Muscle layer of colon (tissue), 2 donors: Measurements from ENCODE around the gene MAP2K2.

Experiments
- H3K27ac ChIP-seq: one replicate; pipeline ENCODE4 v1.7.0; 2013; ENCODE audit warnings: low read depth, mild to moderate bottlenecking, low read length, moderate library complexity
- H3K27me3 ChIP-seq, 2 donors: one replicate each; pipeline ENCODE4 v1.7.0; 2013; ENCODE audit warnings: low read length in 2 of 2, mild to moderate bottlenecking in 2 of 2; ENCODE audit not compliant: insufficient read depth in 2 of 2, control insufficient read depth in 1 of 2
- H3K36me3 ChIP-seq: one replicate; pipeline ENCODE4 v1.7.0; 2013; ENCODE audit warnings: mild to moderate bottlenecking, low read length; ENCODE audit not compliant: insufficient read depth
- H3K4me1 ChIP-seq: one replicate; pipeline ENCODE4 v1.7.0; 2013; ENCODE audit warnings: mild to moderate bottlenecking, low read length; ENCODE audit not compliant: insufficient read depth
- H3K4me3 ChIP-seq, 2 donors: one replicate each; pipeline ENCODE4 v1.7.0; 2013; ENCODE audit warnings: low read length in 2 of 2, low read depth in 1 of 2, mild to moderate bottlenecking in 1 of 2, moderate library complexity in 1 of 2
- H3K9ac ChIP-seq: one replicate; pipeline ENCODE4 v1.7.0; 2013; ENCODE audit warnings: low read length
- H3K9me3 ChIP-seq: one replicate; pipeline ENCODE4 v1.7.0; 2013; ENCODE audit warnings: mild to moderate bottlenecking, low read length
- donor health status: abdominal sarcoma.
- donor health status: Adenocarcinoma of cecum.

Gene MAP2K2

DNA sequence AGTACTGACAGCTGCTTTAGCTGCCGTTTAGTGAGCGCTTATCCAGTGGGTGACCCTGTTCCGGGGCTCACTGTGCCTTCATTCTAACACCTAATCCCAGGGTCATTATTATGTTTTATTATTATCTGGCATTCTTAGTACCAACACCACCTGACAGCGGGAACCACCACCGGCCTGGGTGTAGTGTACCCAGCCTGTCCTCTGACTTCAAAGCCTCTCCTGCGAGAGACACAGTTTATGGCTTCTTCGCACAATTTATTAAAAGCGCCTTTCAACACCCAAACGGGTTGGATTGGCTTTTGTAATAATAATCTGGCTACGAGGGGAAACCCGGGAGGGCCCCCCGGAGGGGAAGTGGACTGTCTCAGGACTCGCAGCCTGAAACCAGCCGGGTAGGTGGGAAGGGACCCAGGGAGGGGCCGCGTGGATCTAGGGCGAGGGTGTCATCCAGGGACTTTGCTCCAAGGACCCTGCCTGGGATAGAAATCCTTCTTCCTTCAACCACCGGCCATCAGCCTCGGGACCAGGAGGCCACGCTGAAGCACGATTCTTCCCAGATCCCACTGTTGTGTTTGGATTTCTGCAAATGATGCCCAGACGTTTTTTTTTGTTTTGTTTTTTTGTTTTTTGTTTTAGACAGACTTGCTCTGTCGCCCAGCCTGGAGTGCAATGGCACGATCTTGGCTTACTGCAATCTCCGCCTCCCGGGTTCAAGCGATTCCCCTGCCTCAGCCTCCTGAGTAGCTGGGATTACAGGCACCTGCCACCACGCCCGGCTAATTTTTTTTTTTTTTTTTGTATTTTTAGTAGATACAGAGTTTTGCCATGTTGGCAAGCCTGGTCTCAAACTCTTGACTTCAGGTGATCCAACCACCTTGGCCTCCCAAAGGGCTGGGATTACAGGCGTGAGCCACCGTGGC, 55.6 kb downstream of the MAP2K2 start:
- Histone ChIP-seq H3K36me3 (no peaks in the 10 kb centered on the region), H3K27ac (peak overlapping the region; percentile 97), H3K9me3 (no peaks in the 10 kb centered on the region), H3K4me3 (peak overlapping the region; percentile 61 to 91), H3K4me1 (peaks cover 12% of the 10 kb centered on the region), H3K9ac (peak overlapping the region; percentile 44), H3K27me3 (no peaks in the 10 kb centered on the region)

DNA sequence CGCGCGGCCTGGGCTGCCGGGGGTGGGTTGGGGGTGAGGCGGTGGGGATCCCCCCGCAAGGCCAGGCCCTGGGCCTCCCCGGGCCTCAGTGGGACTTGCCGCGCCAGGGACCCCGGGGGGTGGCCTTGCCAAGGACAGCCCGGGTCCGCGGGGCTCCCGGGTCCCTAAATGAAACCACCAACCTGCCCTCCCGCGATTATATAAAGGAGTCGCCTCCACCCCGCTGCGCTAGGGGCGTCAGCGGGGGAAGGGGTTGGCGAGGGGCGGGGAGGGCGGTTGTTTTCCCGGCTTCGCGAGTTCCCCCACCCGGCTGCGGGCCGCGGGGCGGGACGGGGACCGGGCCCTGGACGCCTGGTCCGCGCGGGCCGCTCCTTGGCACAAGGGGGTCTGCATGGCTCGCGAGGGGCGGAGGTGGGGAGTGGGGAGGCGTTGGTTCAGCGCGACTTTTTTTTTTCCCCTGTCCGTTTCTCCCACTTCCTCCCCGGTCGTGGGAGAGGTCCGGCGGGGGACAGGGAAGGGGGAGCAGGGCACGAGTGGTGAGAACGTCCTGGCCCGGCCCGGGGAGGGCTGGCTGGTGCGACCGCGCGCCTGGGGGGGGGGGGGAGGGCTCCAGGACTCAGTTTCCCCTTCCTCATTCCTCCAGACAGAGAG, 56.4 kb downstream of the MAP2K2 start:
- H3K27ac ChIP-seq = peak overlapping the region; percentile 97
- no peaks in the 10 kb centered on the region for H3K27me3 ChIP-seq
- H3K9ac ChIP-seq = peak overlapping the region; percentile 44
- H3K4me3 ChIP-seq = peak overlapping the region; percentile 61 to 91
- H3K4me1 ChIP-seq = peaks cover 20% of the 10 kb centered on the region
- H3K9me3 ChIP-seq = no peaks in the 10 kb centered on the region
- no peaks in the 10 kb centered on the region for H3K36me3 ChIP-seq

DNA sequence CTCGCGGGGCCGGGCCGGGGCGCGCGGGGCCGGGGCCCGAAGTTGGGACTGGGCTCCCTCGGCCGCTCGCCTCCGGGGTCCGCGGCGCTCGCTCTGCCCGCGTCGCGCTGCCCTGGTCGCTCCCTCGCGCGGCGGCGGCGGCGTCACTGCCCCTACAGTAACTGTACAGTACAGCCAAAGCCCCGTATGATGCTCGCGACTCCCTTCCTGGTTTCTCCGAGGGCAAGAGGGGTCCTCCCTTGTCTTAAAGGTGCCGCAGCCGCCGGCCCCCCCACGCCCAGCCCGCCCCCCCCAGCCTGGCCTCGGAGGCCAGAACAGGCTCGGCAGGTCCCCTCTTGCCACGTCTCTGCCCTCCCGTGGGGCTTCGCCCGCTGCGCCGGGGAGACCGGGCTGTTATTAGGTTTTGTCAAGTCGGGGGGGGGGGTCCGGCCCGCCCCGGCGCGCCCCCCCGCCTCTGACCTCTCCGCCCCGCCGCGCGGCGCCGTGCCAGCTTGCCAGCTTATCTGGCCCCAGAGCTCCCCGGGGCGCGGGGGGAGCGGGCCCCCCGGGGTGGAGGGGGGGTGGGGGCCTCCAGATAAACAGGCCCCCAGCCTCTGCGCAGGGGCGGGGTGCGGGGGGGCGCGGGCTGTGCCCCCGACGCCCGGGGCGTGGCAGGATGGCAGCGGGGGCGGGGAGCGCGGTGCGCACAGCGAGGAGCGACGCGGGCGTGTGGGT, 57.1 kb downstream of the MAP2K2 start, which contains the start of gene ZBTB7A:
ZBTB7A (minus strand) TSS at position 218 of the 714 bp plus-strand sequence. CDS start 11,667 bp downstream, outside the sequence.
- Histone ChIP-seq H3K4me3 (peak within 1 kb of the TSS; percentile 61 to 93), H3K9me3 (no peaks in the 10 kb centered on the region), H3K27ac (peak within 1 kb of the TSS; percentile 97), H3K4me1 (peaks cover 27% of the 10 kb centered on the region), H3K36me3 (no peaks in the 10 kb centered on the region), H3K9ac (peak within 1 kb of the TSS; percentile 44), H3K27me3 (no peaks in the 10 kb centered on the region)

DNA sequence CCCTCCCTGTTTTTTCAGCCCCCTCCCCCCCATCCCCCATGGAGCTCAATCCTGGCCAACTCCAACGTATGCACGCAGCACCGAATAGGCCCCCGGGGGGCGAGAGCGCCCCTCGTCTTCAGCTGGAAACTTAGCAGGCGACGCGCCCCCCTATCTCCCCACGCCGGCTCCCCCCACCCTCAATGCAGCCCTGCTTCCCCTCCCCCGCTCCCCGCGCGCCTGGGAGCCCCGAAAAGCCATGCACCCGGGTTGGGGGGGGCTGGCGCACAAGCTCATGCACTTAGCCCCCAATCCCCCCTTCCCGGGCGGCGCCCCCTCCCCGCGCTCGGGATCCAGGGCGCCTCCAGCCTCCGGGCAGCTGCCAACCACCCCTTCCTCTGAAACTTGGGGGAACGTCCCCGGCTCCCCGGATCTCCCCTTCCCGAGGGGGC, 57.7 kb downstream of the MAP2K2 start:
- no peaks in the 10 kb centered on the region for H3K9me3 ChIP-seq
- no peaks in the 10 kb centered on the region for H3K36me3 ChIP-seq
- no peak overlapping the region for H3K9ac ChIP-seq
- H3K4me1 ChIP-seq = peaks cover 33% of the 10 kb centered on the region
- no peaks in the 10 kb centered on the region for H3K27me3 ChIP-seq
- peak overlapping the region; percentile 97 for H3K27ac ChIP-seq
- H3K4me3 ChIP-seq = peak overlapping the region; percentile 56 to 93

DNA sequence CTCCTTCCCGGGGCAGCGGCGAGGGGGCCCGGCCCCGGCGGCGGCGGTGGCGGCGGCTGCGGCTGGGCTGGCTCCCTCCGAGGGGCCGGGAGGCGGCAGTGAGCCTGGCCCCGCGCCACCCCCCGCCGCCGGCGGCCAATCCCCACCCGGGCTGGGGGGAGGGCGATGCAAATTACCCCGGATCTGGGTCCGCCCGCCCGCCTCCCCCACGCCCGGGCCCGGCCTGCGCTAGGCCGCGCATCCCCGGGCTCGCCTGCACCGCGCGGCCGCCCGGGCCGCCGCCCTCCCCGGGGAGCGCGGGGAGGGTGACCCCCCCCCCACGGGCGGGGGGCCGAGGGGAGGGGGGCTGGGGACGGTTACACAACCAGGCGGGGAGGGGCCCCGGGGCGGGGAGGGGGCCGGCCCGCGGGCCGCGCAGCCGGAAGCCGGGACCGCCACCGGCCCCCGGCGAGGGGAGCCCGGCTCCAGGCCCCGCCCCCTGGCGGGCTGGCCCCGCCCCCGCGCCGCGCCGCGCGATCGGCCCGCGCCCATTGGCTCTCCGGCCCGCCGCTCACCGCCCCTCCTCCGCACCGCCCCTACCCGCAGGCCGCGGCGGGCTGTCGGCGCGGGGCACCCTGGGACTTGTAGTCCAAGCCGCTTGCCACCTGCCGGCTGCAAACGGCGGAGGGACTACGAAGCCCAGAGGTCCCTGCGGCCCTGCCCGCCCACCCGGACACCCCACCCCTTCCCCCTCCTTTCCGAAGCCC, 58.3 kb downstream of the MAP2K2 start:
- Histone ChIP-seq H3K27ac (no peak overlapping the region), H3K27me3 (no peaks in the 10 kb centered on the region), H3K9me3 (no peaks in the 10 kb centered on the region), H3K4me3 (peak overlapping the region in 1 of 2 donors; percentile 51), H3K4me1 (peaks cover 39% of the 10 kb centered on the region), H3K9ac (no peak overlapping the region), H3K36me3 (no peaks in the 10 kb centered on the region)

DNA sequence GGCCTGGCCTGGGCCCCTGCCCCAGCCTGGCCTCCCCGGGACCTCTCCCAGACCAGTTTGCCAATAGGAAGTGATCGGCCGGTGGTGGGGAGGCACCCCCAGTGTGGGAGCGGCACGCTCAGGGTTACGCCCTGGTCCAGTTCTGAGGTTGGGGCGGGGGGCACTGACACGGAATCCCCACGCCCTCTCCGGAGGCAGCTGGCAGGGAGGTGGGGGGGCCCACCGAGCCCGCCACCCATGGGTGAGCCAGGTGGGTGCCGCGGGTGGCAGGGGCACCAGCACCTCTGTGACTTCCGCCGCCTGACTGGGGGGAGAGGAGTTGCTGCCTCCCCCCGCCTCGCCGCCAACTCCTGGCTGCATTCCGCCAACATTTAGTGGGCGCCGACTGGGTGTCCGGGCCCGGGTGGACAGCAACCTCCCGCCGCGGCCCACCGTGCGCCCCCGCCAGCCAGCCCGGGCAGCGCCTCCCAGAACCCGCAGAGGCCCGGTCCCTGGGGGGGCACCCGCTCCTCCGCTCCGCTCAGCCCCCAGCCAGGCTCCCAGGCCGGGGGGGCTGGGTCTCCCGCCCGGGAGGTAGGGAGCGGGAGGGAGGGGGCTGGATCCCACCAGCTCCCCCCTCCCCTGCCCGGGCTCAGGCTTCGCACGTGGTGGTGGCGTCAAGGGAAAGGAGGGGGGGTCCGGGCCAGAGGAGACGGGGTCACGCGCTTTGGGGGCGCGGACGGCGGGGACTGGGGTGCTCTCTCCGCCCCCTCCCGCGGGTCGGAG, 59.2 kb downstream of the MAP2K2 start:
- H3K4me1 ChIP-seq = peaks cover 48% of the 10 kb centered on the region
- no peaks in the 10 kb centered on the region for H3K36me3 ChIP-seq
- no peaks in the 10 kb centered on the region for H3K27me3 ChIP-seq
- peak overlapping the region; percentile 51 to 64 for H3K4me3 ChIP-seq
- peak overlapping the region; percentile 99 for H3K27ac ChIP-seq
- no peaks in the 10 kb centered on the region for H3K9me3 ChIP-seq
- H3K9ac ChIP-seq = peak overlapping the region; percentile 76

DNA sequence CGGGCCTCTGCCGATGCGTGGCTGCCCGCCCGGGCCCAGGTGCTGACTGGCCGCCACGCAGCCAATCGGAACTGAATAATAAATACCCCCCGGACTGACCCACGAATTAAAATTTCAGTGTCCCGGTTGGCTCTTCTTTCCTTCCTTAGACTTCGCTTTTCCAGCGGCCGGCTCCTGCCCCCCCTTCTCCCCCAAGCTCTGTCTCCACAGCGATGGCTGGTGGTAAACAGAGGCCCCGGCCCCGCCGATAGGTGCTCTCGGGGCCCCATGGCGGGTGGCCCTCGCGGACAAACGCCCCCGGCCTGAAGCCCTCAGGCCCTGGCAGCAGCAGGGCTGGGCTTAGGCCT, 59.8 kb downstream of the MAP2K2 start:
- peak overlapping the region; percentile 76 for H3K9ac ChIP-seq
- H3K9me3 ChIP-seq = no peaks in the 10 kb centered on the region
- peak overlapping the region; percentile 99 for H3K27ac ChIP-seq
- H3K36me3 ChIP-seq = no peaks in the 10 kb centered on the region
- H3K4me1 ChIP-seq = peaks cover 54% of the 10 kb centered on the region
- H3K27me3 ChIP-seq = no peaks in the 10 kb centered on the region
- H3K4me3 ChIP-seq = peak overlapping the region; percentile 51 to 64

DNA sequence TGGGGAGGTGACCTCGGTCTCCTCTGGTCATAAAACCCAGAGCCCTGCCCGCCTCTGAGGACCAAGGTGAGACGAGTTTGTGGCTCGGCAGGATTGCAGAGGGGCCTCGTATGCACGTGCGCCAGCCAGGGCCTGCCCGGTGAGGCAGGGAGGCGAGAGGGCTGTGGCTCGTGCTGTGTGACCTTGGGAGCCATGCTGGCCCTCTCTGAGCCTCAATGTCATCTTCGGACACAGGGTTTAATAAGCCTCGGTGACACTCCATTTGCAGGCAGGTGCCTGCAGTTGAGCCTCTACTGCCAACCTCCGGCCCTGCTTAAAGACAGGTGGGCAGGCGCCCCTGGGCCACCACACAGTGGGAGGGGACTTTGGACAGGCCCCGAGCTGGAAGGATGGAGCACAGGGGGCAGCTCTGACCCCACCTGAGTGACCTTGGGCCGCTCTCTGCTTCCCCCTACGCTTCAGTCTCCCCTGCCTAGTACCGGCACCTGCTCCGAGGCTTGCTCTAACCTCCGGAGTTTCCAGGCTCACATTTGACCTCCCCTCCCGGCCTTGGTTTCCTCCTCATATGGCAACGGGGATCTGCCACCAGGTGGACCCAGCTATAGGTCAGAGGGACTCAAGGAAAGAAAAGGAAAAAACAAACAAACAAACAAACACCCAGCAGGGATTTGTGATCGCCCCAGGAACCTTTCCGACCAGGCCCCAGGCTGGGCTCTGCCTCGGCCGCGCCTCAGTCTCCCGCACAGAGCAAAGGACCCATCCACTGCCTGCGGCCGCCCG, 60.4 kb downstream of the MAP2K2 start:
- peak overlapping the region; percentile 99 for H3K27ac ChIP-seq
- peaks cover 57% of the 10 kb centered on the region for H3K4me1 ChIP-seq
- H3K4me3 ChIP-seq = peak overlapping the region; percentile 51 to 64
- H3K9me3 ChIP-seq = no peaks in the 10 kb centered on the region
- H3K36me3 ChIP-seq = no peaks in the 10 kb centered on the region
- H3K9ac ChIP-seq = peak overlapping the region; percentile 76
- no peaks in the 10 kb centered on the region for H3K27me3 ChIP-seq

DNA sequence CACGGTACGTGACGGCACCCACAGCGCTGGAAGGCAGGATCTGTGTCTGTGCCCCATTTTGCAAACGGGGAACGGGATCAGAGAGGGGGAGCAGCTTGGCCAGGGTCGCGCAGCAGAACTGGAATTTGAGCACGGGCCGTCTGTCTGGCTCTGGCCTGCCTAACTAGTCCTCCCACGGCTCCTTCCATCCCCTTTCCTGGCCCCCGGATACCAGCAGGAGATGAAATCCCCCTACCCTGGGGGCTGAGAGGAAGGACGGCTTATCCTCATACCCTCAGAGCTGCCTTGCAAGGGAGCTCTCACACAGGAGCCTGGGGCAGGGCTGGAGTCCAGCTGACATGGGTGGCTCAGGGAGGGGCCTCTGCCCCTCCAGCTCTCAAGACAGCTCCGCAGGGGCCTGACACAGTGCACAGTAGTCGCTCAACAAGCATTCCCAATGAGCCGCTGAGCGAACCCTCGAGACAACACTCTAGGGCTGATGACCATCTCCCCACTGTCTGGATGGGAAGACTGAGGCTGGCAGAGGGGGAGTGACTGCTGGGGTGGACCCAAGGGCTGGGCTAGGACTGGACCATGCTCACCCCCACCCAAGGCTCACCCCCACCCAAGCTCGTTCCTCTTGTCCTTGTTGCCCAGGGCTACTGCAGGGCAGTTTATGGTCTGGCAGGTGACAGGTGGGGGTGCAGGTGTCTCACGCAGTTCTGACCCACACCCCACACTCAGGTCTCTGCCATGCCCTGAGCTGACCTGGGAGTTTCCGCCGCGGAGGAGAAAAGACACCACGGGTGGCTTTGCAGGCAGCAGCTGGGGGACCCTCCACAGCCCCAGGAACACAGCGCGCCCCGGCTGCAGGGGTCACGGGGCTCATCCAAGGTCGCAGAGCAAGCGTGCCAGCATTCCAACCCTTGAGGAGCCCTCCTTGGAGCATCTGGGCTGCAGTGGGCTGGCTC, 61.2 kb downstream of the MAP2K2 start:
- Histone ChIP-seq H3K27ac (peak overlapping the region; percentile 99), H3K27me3 (no peaks in the 10 kb centered on the region), H3K9ac (peak overlapping the region; percentile 76), H3K36me3 (no peaks in the 10 kb centered on the region), H3K4me3 (peak overlapping the region in 1 of 2 donors; percentile 64), H3K9me3 (no peaks in the 10 kb centered on the region), H3K4me1 (peaks cover 57% of the 10 kb centered on the region)
